ENCODE results near the gene BPIFB1.

Gene BPIFB1

GRCh38 chr20:33239979-33240736 lies 42.9 kb upstream of the BPIFB1 start:
- H3K4me3 ChIP-seq (ENCODE audit: low read length): no peak overlapping the region
- TF ChIP-seq, protein P1, sequence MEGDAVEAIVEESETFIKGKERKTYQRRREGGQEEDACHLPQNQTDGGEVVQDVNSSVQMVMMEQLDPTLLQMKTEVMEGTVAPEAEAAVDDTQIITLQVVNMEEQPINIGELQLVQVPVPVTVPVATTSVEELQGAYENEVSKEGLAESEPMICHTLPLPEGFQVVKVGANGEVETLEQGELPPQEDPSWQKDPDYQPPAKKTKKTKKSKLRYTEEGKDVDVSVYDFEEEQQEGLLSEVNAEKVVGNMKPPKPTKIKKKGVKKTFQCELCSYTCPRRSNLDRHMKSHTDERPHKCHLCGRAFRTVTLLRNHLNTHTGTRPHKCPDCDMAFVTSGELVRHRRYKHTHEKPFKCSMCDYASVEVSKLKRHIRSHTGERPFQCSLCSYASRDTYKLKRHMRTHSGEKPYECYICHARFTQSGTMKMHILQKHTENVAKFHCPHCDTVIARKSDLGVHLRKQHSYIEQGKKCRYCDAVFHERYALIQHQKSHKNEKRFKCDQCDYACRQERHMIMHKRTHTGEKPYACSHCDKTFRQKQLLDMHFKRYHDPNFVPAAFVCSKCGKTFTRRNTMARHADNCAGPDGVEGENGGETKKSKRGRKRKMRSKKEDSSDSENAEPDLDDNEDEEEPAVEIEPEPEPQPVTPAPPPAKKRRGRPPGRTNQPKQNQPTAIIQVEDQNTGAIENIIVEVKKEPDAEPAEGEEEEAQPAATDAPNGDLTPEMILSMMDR (conservative IDR thresholded peaks at IDR 0.05; ENCODE audit: low read length): no peak
- DNase-seq (ENCODE audit: low read depth): no peak

GRCh38 chr20:33240923-33241322 lies 42.1 kb upstream of the BPIFB1 start:
- TF ChIP-seq, protein P1 (conservative IDR thresholded peaks at IDR 0.05; ENCODE audit: low read length): no peak
- no peak for DNase-seq (ENCODE audit: low read depth)
- no peak overlapping the region for H3K4me3 ChIP-seq (ENCODE audit: low read length)

- TF ChIP-seq, protein P1 (conservative IDR thresholded peaks at IDR 0.05; ENCODE audit: low read length): no peak
Measured at GRCh38 chr20:33242319-33243100, 40.5 kb upstream of the BPIFB1 start.

GRCh38 chr20:33246077-33246476 lies 36.9 kb upstream of the BPIFB1 start:
- no peak for DNase-seq (ENCODE audit: low read depth)
- TF ChIP-seq, protein P1 (conservative IDR thresholded peaks at IDR 0.05; ENCODE audit: low read length): no peak
- no peak overlapping the region for H3K4me3 ChIP-seq (ENCODE audit: low read length)

More at GRCh38 chr20:33242319-33243100, 40.5 kb upstream of the BPIFB1 start:
- H3K4me3 ChIP-seq (ENCODE audit: low read length): no peak overlapping the region
- no peak for DNase-seq (ENCODE audit: low read depth)

GRCh38 chr20:33249456-33249855 lies 33.6 kb upstream of the BPIFB1 start:
- no peak overlapping the region for H3K4me3 ChIP-seq (ENCODE audit: low read length)
- no peak for DNase-seq (ENCODE audit: low read depth)
- TF ChIP-seq, protein P1 (conservative IDR thresholded peaks at IDR 0.05; ENCODE audit: low read length): no peak

DNA sequence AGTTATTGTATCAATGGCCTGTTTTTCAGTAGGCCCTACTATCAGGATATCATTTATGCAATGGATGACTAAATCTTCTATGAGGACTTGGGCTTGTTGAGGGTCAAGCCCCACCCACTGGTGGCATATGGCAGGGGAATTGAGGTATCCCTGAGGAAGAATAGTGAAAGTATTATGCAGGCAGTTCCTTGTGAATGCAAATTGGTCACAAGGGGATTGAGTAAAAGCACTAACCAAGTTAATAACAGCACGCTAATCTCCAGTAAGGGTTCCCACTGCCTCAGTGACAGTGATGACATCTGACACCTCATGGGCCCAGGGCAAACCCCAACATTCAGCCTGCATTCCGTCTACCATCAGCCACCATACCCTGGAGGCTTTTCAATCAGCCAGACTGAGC lies 32.3 kb upstream of the BPIFB1 start:
- no peak overlapping the region for H3K4me3 ChIP-seq (ENCODE audit: low read length)
- no peak for DNase-seq (ENCODE audit: low read depth)
- TF ChIP-seq, protein P1 (conservative IDR thresholded peaks at IDR 0.05; ENCODE audit: low read length): no peak

Data from AG10803 (cell line).